Stimulated activated CD8-positive, alpha-beta memory T cell treated with anti-CD3 and anti-CD28 coated beads, Interleukin-7, amount 100 ng/mL, for 48 hours (primary cell): ENCODE results near the gene PDAP1.
"Not testable (repeated sequence)": the region's sequence is repeated elsewhere in the genome, so short reads cannot be mapped to it uniquely, and the experiment has no call there.

Experiments used
- DNase-seq, 2 donors: peaks; one replicate each; pipeline ENCODE4 v3.0.0-alpha.2; 2020; ENCODE audit warnings: low read depth in 1 of 2; ENCODE audit errors: extremely low read depth in 1 of 2

The PDAP1 gene

GRCh38 chr7:99428972-99429566, 20.7 kb upstream of the PDAP1 start:
- DNase-seq: no peak

- no peak for DNase-seq
These were observed 16.7 kb upstream of the PDAP1 start for GRCh38 chr7:99424932-99425730.

- DNase-seq: no peak
These were observed 14.2 kb upstream of the PDAP1 start for GRCh38 chr7:99422625-99423024.

GRCh38 chr7:99422186-99422585, 13.8 kb upstream of the PDAP1 start:
- DNase-seq: no peak

GRCh38 chr7:99420986-99421385, 12.6 kb upstream of the PDAP1 start:
- DNase-seq: no peak

GRCh38 chr7:99420213-99420612, 11.8 kb upstream of the PDAP1 start:
- DNase-seq: no peak

- DNase-seq: no peak
These were observed 11.1 kb upstream of the PDAP1 start for GRCh38 chr7:99419323-99420021.

GRCh38 chr7:99418260-99418659, 9.9 kb upstream of the PDAP1 start:
- DNase-seq: no peak

GRCh38 chr7:99415513-99416127, 7.2 kb upstream of the PDAP1 start:
- not testable (repeated sequence) for DNase-seq

GRCh38 chr7:99410635-99411034, 2.2 kb upstream of the PDAP1 start:
- no peak for DNase-seq

- no peak for DNase-seq
These were observed 1.4 kb upstream of the PDAP1 start for GRCh38 chr7:99409806-99410205.

GRCh38 chr7:99409192-99409572, 785 bp upstream of the PDAP1 start:
- DNase-seq: no peak

- DNase-seq: no peak
These were observed 472 bp downstream of the PDAP1 start for GRCh38 chr7:99407872-99408378.

- DNase-seq: no peak
These were observed 1.8 kb downstream of the PDAP1 start for GRCh38 chr7:99406557-99406956.

GRCh38 chr7:99404977-99405320, 3.4 kb downstream of the PDAP1 start:
- no peak for DNase-seq

- DNase-seq: no peak
These were observed 4.0 kb downstream of the PDAP1 start for GRCh38 chr7:99404235-99404976.

GRCh38 chr7:99403764-99404163, 4.6 kb downstream of the PDAP1 start:
- DNase-seq: no peak

GRCh38 chr7:99402854-99403253, 5.5 kb downstream of the PDAP1 start:
- no peak for DNase-seq

GRCh38 chr7:99399597-99399996, 8.8 kb downstream of the PDAP1 start:
- DNase-seq: no peak

- no peak for DNase-seq
These were observed 9.4 kb downstream of the PDAP1 start for GRCh38 chr7:99398891-99399445.
